H1 (cell line): ENCODE measurements around the gene SLITRK4. TPM values are rescaled to one million over a fixed set of nuclear protein-coding genes. Genes with fewer than 3 reads are reported as not detected.

Experiments
- BRCA1 ChIP-seq: IDR thresholded peaks from 2 replicates; pipeline ENCODE4 v1.6.1; 2012; ENCODE audit warnings: low read depth, low read length, improper control_type of control experiment
- CBX5 ChIP-seq: fragments of 300-800, 300-1000 bp; sonication (generic); IDR thresholded peaks from 2 replicates; pipeline ENCODE4 v1.7.1; 2016; ENCODE audit warnings: antibody characterized with exemption, low read length, low read depth
- CHD2 ChIP-seq: IDR thresholded peaks from 2 replicates; pipeline ENCODE4 v1.6.1; 2012; ENCODE audit warnings: low read length, improper control_type of control experiment
- CTCF ChIP-seq, 3 experiments: IDR thresholded peaks; 1 replicate in 2 of 3; 2 replicates in 1 of 3; pipeline versions ENCODE4 v1.5.1 to v1.6.1; 2011; ENCODE audit warnings: low read length in 3 of 3, mild to moderate bottlenecking in 3 of 3, inconsistent platforms in 2 of 3, low read depth in 1 of 3, moderate library complexity in 1 of 3; ENCODE audit not compliant: insufficient read depth in 1 of 3; ENCODE audit errors: control extremely low read depth in 1 of 3
- GTF2F1 ChIP-seq: IDR thresholded peaks from 2 replicates; pipeline ENCODE4 v1.6.1; 2012; ENCODE audit warnings: low read depth, low read length, improper control_type of control experiment, borderline replicate concordance
- HDAC6 ChIP-seq: IDR thresholded peaks from one replicate; pipeline ENCODE4 v1.7.1; 2012; ENCODE audit warnings: low read depth, mild to moderate bottlenecking, inconsistent platforms, low read length, moderate library complexity
- NANOG ChIP-seq: IDR thresholded peaks from 2 replicates; pipeline ENCODE4 v1.6.1; 2011; ENCODE audit warnings: low read length, low read depth, mild to moderate bottlenecking, inconsistent platforms; ENCODE audit not compliant: insufficient read depth, poor library complexity, severe bottlenecking
- NRF1 ChIP-seq: IDR thresholded peaks from 2 replicates; pipeline ENCODE4 v1.6.1; 2011; ENCODE audit warnings: mild to moderate bottlenecking, low read depth, low read length, improper control_type of control experiment
- RFX5 ChIP-seq: IDR thresholded peaks from 2 replicates; pipeline ENCODE4 v1.6.1; 2011; ENCODE audit warnings: low read depth, low read length, improper control_type of control experiment, borderline replicate concordance
- polyA plus RNA-seq, 7 experiments: library from polyadenylated mRNA; depleted of rRNA in 3 of 7; stranded (reverse) in 5 of 7; unstranded in 2 of 7; fragments of >200 nt in 5 of 7; fragments of 200-250 nt in 2 of 7; gene quantifications; 1 replicate in 5 of 7; 2 replicates in 1 of 7; 4 replicates in 1 of 7; pipeline versions ENCODE4 v1.2.1 to v1.2.3, GENCODE V29; 2011 to 2013; ENCODE audit warnings: missing spikeins in 2 of 7, mixed read lengths in 2 of 7
- total RNA-seq: library from RNA; stranded (reverse); fragmentation: NEBNext Ultra II Directional; extraction: Animal tissue kit (Norgen Biotek cat#: 25700); gene quantifications from 2 replicates; pipeline ENCODE4 v1.2.1, GENCODE V29; 2021

The SLITRK4 gene
- total and polyA plus RNA-seq, 2 of the 8 experiments (the other 6 are each of a cell fraction or from before 2014, with no cell fraction given): 3.1 to 8.2 TPM

- no peak for TF ChIP-seq RFX5
- TF ChIP-seq BRCA1: no peak
- no peak for TF ChIP-seq GTF2F1
- no peak for TF ChIP-seq HDAC6
- TF ChIP-seq CBX5: no peak
- no peak for TF ChIP-seq CHD2
- no peak for TF ChIP-seq NRF1
- no peak for TF ChIP-seq CTCF (IDR thresholded peaks at IDR 0.05; ENCODE audit: control extremely low read depth in 1 of 3, insufficient read depth in 1 of 3, low read depth in 1 of 3, low read length in 3 of 3)
- TF ChIP-seq NANOG: no peak
Measured at GRCh38 chrX:143632625-143633410, 3.1 kb downstream of the SLITRK4 start (continued).
